MM.1S (cell line): ENCODE measurements around the gene AMOTL2.

Experiments
- DNase-seq: peaks from one replicate; pipeline ENCODE4 v3.0.0-alpha.2; 2015
- H2AFZ ChIP-seq: fragments of 300-600 bp; sonication (generic); 2 replicates; pipeline ENCODE4 v1.6.0; 2016; ENCODE audit warnings: antibody characterized with exemption, low read length
- H3F3A ChIP-seq: fragments of 300-600 bp; sonication (generic); 2 replicates; pipeline ENCODE4 v1.6.1; 2016; ENCODE audit warnings: mild to moderate bottlenecking, antibody characterized with exemption, low read length, moderate library complexity, mixed read lengths; ENCODE audit not compliant: insufficient read depth
- H3K27ac ChIP-seq: fragments of 300-600 bp; sonication (generic); 2 replicates; pipeline ENCODE4 v1.5.1; 2016; ENCODE audit warnings: mild to moderate bottlenecking, low read length
- H3K27me3 ChIP-seq: fragments of 300-600 bp; sonication (generic); replicated peaks from 2 replicates; pipeline ENCODE4 v1.6.0; 2016; ENCODE audit warnings: low read length; ENCODE audit not compliant: insufficient read depth
- H3K36me3 ChIP-seq: fragments of 300-600 bp; sonication (generic); replicated peaks from 2 replicates; pipeline ENCODE4 v1.6.1; 2016; ENCODE audit warnings: mild to moderate bottlenecking, low read length, mixed read lengths; ENCODE audit not compliant: insufficient read depth
- H3K4me1 ChIP-seq: fragments of 300-600 bp; sonication (generic); 2 replicates; pipeline ENCODE4 v1.6.1; 2016; ENCODE audit warnings: low read length, mixed read lengths
- H3K4me2 ChIP-seq: fragments of 300-600 bp; sonication (generic); 2 replicates; pipeline ENCODE4 v1.6.0; 2016; ENCODE audit warnings: low read depth, low read length
- H3K4me3 ChIP-seq: fragments of 300-600 bp; sonication (generic); 2 replicates; pipeline ENCODE4 v1.5.1; 2016; ENCODE audit warnings: low read length, mixed read lengths
- H3K79me2 ChIP-seq: fragments of 300-600 bp; sonication (generic); 2 replicates; pipeline ENCODE4 v1.6.1; 2016; ENCODE audit warnings: mixed run types, low read length, mixed read lengths
- H3K9ac ChIP-seq: fragments of 300-600 bp; sonication (generic); 2 replicates; pipeline ENCODE4 v1.6.1; 2016; ENCODE audit warnings: low read length, mixed read lengths
- H3K9me2 ChIP-seq: fragments of 300-600 bp; sonication (generic); replicated peaks from 2 replicates; pipeline ENCODE4 v1.6.1; 2016; ENCODE audit warnings: mild to moderate bottlenecking, low read length, mixed read lengths; ENCODE audit not compliant: insufficient read depth
- H3K9me3 ChIP-seq: fragments of 300-600 bp; sonication (generic); replicated peaks from 2 replicates; pipeline ENCODE4 v1.6.1; 2016; ENCODE audit warnings: mild to moderate bottlenecking, low read length, mixed read lengths; ENCODE audit not compliant: insufficient read depth
- H4K20me1 ChIP-seq: fragments of 300-600 bp; sonication (generic); 2 replicates; pipeline ENCODE4 v1.6.1; 2016; ENCODE audit warnings: mild to moderate bottlenecking, low read length, moderate library complexity, mixed read lengths; ENCODE audit not compliant: insufficient read depth
- CTCF ChIP-seq: fragments of 300-600 bp; sonication (generic); IDR thresholded peaks from 2 replicates; pipeline ENCODE4 v1.5.1; 2016; ENCODE audit warnings: antibody characterized with exemption, low read length, mixed read lengths
- EZH2 ChIP-seq: fragments of 300-600 bp; sonication (generic); optimal IDR thresholded peaks from 2 replicates; pipeline ENCODE3; 2017; ENCODE audit warnings: low read depth, mild to moderate bottlenecking, antibody characterized with exemption, low read length, mixed read lengths
- EZH2phosphoT487 ChIP-seq: fragments of 300-600 bp; sonication (generic); IDR thresholded peaks from 2 replicates; pipeline ENCODE4 v1.6.1; 2018; ENCODE audit warnings: antibody characterized with exemption, low read length

Gene AMOTL2

GRCh38 chr3:134350861-134351311, 23.4 kb downstream of the AMOTL2 start:
- TF ChIP-seq EZH2, result no peak
- no peak for TF ChIP-seq EZH2phosphoT487
- H3K27ac ChIP-seq, result no peak overlapping the region
- no peaks in the 10 kb centered on the region for H3F3A ChIP-seq
- H3K27me3 ChIP-seq, result no peaks in the 10 kb centered on the region
- DNase-seq, result no peak
- H3K36me3 ChIP-seq, result no peaks in the 10 kb centered on the region
- no peaks in the 10 kb centered on the region for H3K9me2 ChIP-seq
- H3K79me2 ChIP-seq, result no peaks in the 10 kb centered on the region
- H4K20me1 ChIP-seq, result no peaks in the 10 kb centered on the region
- H2AFZ ChIP-seq, result no peak overlapping the region
- no peaks in the 10 kb centered on the region for H3K9me3 ChIP-seq
- no peak overlapping the region for H3K4me2 ChIP-seq
- H3K4me1 ChIP-seq, result peaks cover 8% of the 10 kb centered on the region; the same call in 1 of the 2 replicates
- no peak overlapping the region for H3K9ac ChIP-seq
- H3K4me3 ChIP-seq, result no peak overlapping the region

GRCh38 chr3:134350266-134350665, 24.0 kb downstream of the AMOTL2 start:
- H3K36me3 ChIP-seq, result no peaks in the 10 kb centered on the region
- H3K27me3 ChIP-seq, result no peaks in the 10 kb centered on the region
- H4K20me1 ChIP-seq, result no peaks in the 10 kb centered on the region
- H3F3A ChIP-seq, result no peaks in the 10 kb centered on the region
- H3K79me2 ChIP-seq, result no peaks in the 10 kb centered on the region
- no peak overlapping the region for H2AFZ ChIP-seq
- no peaks in the 10 kb centered on the region for H3K9me2 ChIP-seq
- H3K9me3 ChIP-seq, result no peaks in the 10 kb centered on the region
- no peak overlapping the region for H3K9ac ChIP-seq
- peaks cover 8% of the 10 kb centered on the region; the same call in 1 of the 2 replicates for H3K4me1 ChIP-seq
- TF ChIP-seq EZH2, result no peak
- no peak for TF ChIP-seq EZH2phosphoT487
- no peak for TF ChIP-seq CTCF
- H3K4me3 ChIP-seq, result no peak overlapping the region
- no peak overlapping the region for H3K27ac ChIP-seq
- DNase-seq, result no peak
- no peak overlapping the region for H3K4me2 ChIP-seq

- Histone ChIP-seq H4K20me1 (no peaks in the 10 kb centered on the region), H3K79me2 (no peaks in the 10 kb centered on the region), H3K9me3 (no peaks in the 10 kb centered on the region), H3K36me3 (no peaks in the 10 kb centered on the region), H3K9me2 (no peaks in the 10 kb centered on the region), H3K27me3 (no peaks in the 10 kb centered on the region), H3K4me2 (no peak overlapping the region), H3K4me3 (no peak overlapping the region), H2AFZ (no peak overlapping the region), H3F3A (no peaks in the 10 kb centered on the region), H3K27ac (no peak overlapping the region), H3K4me1 (no peaks in the 10 kb centered on the region), H3K9ac (no peak overlapping the region)
- TF ChIP-seq EZH2phosphoT487 (no peak), EZH2 (no peak), CTCF (no peak)
- no peak for DNase-seq
These were observed 25.7 kb downstream of the AMOTL2 start for GRCh38 chr3:134348524-134348923.

GRCh38 chr3:134347551-134347950, 26.7 kb downstream of the AMOTL2 start:
- TF ChIP-seq EZH2 (no peak), CTCF (no peak), EZH2phosphoT487 (no peak)
- H3K27ac ChIP-seq, result no peak overlapping the region

More at GRCh38 chr3:134347551-134347950, 26.7 kb downstream of the AMOTL2 start:
- H3K9me3 ChIP-seq, result no peaks in the 10 kb centered on the region
- no peak overlapping the region for H2AFZ ChIP-seq
- no peak overlapping the region for H3K4me3 ChIP-seq
- no peak overlapping the region for H3K9ac ChIP-seq
- no peak for DNase-seq
- H3K27me3 ChIP-seq, result no peaks in the 10 kb centered on the region
- H3K79me2 ChIP-seq, result no peaks in the 10 kb centered on the region
- no peaks in the 10 kb centered on the region for H3K36me3 ChIP-seq
- no peaks in the 10 kb centered on the region for H3F3A ChIP-seq
- H3K4me2 ChIP-seq, result no peak overlapping the region
- H3K9me2 ChIP-seq, result no peaks in the 10 kb centered on the region
- no peaks in the 10 kb centered on the region for H4K20me1 ChIP-seq
- H3K4me1 ChIP-seq, result no peaks in the 10 kb centered on the region
